Liver (tissue), 9 donors: ENCODE data around the gene VAPA. TPM values are rescaled to one million over a fixed set of nuclear protein-coding genes. Genes with fewer than 3 reads are reported as not detected.

Experiments
- DNase-seq: peaks from one replicate; pipeline ENCODE4 v3.0.0-alpha.2; 2017; ENCODE audit warnings: low spot score
- H3K27ac ChIP-seq, 2 donors: one replicate each; pipeline ENCODE4 v1.7.0; 2013; ENCODE audit warnings: inconsistent platforms in 2 of 2, low read length in 2 of 2, control low read depth in 1 of 2, low read depth in 1 of 2, mild to moderate bottlenecking in 1 of 2
- H3K27me3 ChIP-seq, 4 donors: one replicate each; pipeline versions ENCODE4 v1.6.1 to v1.7.0; 2013; ENCODE audit warnings: low read length in 3 of 4, inconsistent platforms in 1 of 4, mild to moderate bottlenecking in 1 of 4, moderate library complexity in 1 of 4; ENCODE audit not compliant: control insufficient read depth in 4 of 4, insufficient read depth in 4 of 4
- H3K36me3 ChIP-seq, 4 donors: one replicate each; pipeline versions ENCODE4 v1.6.1 to v1.7.0; 2013; ENCODE audit warnings: low read length in 3 of 4, mild to moderate bottlenecking in 3 of 4, low read depth in 1 of 4, moderate library complexity in 1 of 4; ENCODE audit not compliant: control insufficient read depth in 4 of 4, insufficient read depth in 3 of 4
- H3K4me1 ChIP-seq, 4 donors: one replicate each; pipeline versions ENCODE4 v1.6.1 to v1.7.0; 2013; ENCODE audit warnings: low read length in 3 of 4, mild to moderate bottlenecking in 3 of 4, moderate library complexity in 1 of 4; ENCODE audit not compliant: control insufficient read depth in 4 of 4, insufficient read depth in 4 of 4
- H3K4me3 ChIP-seq, 3 donors: one replicate each; pipeline versions ENCODE4 v1.6.1 to v1.7.0; 2013; ENCODE audit warnings: low read length in 3 of 3, control low read depth in 1 of 3, low read depth in 1 of 3, mild to moderate bottlenecking in 1 of 3
- H3K9ac ChIP-seq, 2 donors: one replicate each; pipeline ENCODE4 v1.7.0; 2013; ENCODE audit warnings: low read length in 2 of 2, mild to moderate bottlenecking in 2 of 2, moderate library complexity in 2 of 2, control low read depth in 1 of 2, low read depth in 1 of 2
- H3K9me3 ChIP-seq, 4 donors: one replicate each; pipeline versions ENCODE4 v1.6.1 to v1.7.0; 2013; ENCODE audit warnings: low read length in 3 of 4; ENCODE audit not compliant: control insufficient read depth in 4 of 4
- FOXA1 ChIP-seq: IDR thresholded peaks from 2 replicates; pipeline ENCODE4 v1.6.1; 2016; ENCODE audit warnings: antibody characterized with exemption
- FOXA2 ChIP-seq: IDR thresholded peaks from 2 replicates; pipeline ENCODE4 v1.6.1; 2016; ENCODE audit warnings: antibody characterized with exemption
- HNF4A ChIP-seq, 2 donors: conservative IDR thresholded peaks; 2 replicates each; pipeline ENCODE4 v1.6.1; 2016; ENCODE audit warnings: antibody characterized with exemption in 2 of 2, mild to moderate bottlenecking in 2 of 2
- HNF4G ChIP-seq: IDR thresholded peaks from 2 replicates; pipeline ENCODE4 v1.6.1; 2016; ENCODE audit warnings: antibody characterized with exemption
- JUND ChIP-seq, 2 donors: IDR thresholded peaks; 2 replicates each; pipeline ENCODE4 v1.6.1; 2016; ENCODE audit warnings: antibody characterized with exemption in 2 of 2
- RAD21 ChIP-seq, 2 donors: IDR thresholded peaks; 2 replicates each; pipeline ENCODE4 v1.6.1; 2016; ENCODE audit warnings: antibody characterized with exemption in 2 of 2, mild to moderate bottlenecking in 2 of 2
- SP1 ChIP-seq: IDR thresholded peaks from 2 replicates; pipeline ENCODE4 v1.6.1; 2018; ENCODE audit warnings: antibody characterized with exemption, mild to moderate bottlenecking
- TAF1 ChIP-seq: conservative IDR thresholded peaks from 2 replicates; pipeline ENCODE4 v1.6.1; 2016; ENCODE audit warnings: antibody characterized with exemption, mild to moderate bottlenecking
- WGBS: extraction: QIAGEN DNeasy Blood & Tissue Kit; methylation state at CpG from one replicate; pipeline ENCODE4 v1.1.7; 2013; 5-methylcytosine and 5-hydroxymethylcytosine counted together
- polyA plus RNA-seq, 2 donors: library from polyadenylated mRNA; stranded (reverse) in 1 of 2; unstranded in 1 of 2; fragments of 200-250 nt in 1 of 2; fragments of >200 nt in 1 of 2; fragmentation: Nextera tagmentation in 1 of 2; extraction: Ambion mirVana in 1 of 2; gene quantifications; one replicate each; pipeline versions ENCODE4 v1.2.1 to v1.2.3, GENCODE V29; 2013 to 2015
- total RNA-seq, 2 donors: library from RNA; depleted of rRNA; stranded (reverse); fragments of >200 nt; gene quantifications; one replicate each; pipeline ENCODE4 v1.2.3, GENCODE V29; 2014
- TF ChIP-seq, protein P1 (sequence below): IDR thresholded peaks from 2 replicates; pipeline ENCODE4 v1.6.1; 2016; ENCODE audit warnings: antibody characterized with exemption
- TF ChIP-seq, protein P2 (sequence below): IDR thresholded peaks from 2 replicates; pipeline ENCODE4 v1.6.1; 2016; ENCODE audit warnings: antibody characterized with exemption
- TF ChIP-seq, protein P3 (sequence below): IDR thresholded peaks from 2 replicates; pipeline ENCODE4 v1.6.1; 2016; ENCODE audit warnings: antibody characterized with exemption, mild to moderate bottlenecking
- TF ChIP-seq, protein P4 (sequence below): IDR thresholded peaks from 2 replicates; pipeline ENCODE4 v1.6.1; 2016; ENCODE audit warnings: antibody characterized with exemption
- TF ChIP-seq, protein P5 (sequence below): fragments of 150-350 bp; IDR thresholded peaks from 2 replicates; pipeline ENCODE4 v1.5.1; 2017; ENCODE audit warnings: improper control_type of control experiment, low read depth, low read length; ENCODE audit not compliant: missing input control
- donor health status: healthy.
- donor health status: healthy.
- donor health status: healthy.
- donor health status: healthy.
- donor health status: healthy.

The VAPA gene
- total and polyA plus RNA-seq, 4 donors = 80.7 to 114 (median 91.0) TPM

DNA sequence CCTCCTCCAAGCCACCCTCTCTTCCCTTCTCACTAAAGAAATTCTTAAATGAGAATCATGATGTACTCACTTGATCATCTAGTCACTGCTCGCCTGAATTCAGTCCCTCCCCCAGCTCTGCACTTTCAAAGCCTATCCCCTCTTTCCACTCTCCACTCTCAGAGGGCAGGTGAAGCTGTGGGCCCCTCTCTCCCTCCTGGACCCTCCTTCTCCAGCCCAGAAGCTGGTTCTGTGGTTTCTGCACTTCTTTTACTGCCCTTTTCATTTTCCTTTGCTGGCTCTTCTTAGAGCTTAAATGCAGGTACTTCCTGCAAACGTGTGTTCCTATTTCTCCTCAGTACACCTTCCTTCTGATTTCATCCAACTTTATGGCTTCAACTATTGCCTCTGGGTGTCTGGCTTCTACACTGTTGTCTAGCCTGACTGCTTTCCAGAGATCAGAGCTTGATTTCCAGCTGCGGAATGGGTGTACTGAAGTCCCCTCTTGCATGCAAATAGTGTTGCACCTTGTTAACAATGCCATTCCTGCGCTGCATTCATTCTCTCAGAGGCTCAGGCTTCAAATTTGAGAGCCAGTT, 43.3 kb upstream of the VAPA start:
- no peak overlapping the region for H3K27ac ChIP-seq
- 77% methylated on average over 4 of the region's 4 CpGs for WGBS

DNA sequence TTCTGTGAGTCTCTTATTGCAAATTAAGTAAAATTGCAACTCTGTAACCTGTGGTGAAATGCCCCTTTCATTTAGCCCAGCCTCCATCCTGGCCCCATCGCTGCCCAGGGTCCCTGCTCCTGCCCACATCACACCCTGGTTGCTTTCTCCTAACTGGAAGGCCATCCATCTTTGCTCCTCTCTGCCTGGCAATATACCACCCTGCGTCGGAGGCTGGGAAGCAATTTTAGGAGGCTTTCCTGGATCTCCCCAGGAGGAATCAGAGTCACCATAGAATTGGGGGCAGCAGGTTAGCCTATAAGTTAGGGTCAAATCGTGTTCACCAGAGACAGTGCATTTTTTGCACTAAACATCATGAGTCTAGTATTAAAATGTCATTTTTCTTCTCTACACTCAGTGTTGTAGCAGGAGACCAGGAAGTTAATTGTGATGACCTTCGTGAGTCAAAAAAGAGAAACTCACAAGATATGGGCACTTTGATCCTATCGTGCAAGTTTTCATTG, 42.5 kb upstream of the VAPA start:
- 84% methylated on average over 6 of the region's 6 CpGs for WGBS
- no peak overlapping the region for H3K27ac ChIP-seq
- TF ChIP-seq TAF1 = no peak
- TF ChIP-seq JUND (IDR thresholded peaks at IDR 0.05) = no peak
- TF ChIP-seq, protein P1, sequence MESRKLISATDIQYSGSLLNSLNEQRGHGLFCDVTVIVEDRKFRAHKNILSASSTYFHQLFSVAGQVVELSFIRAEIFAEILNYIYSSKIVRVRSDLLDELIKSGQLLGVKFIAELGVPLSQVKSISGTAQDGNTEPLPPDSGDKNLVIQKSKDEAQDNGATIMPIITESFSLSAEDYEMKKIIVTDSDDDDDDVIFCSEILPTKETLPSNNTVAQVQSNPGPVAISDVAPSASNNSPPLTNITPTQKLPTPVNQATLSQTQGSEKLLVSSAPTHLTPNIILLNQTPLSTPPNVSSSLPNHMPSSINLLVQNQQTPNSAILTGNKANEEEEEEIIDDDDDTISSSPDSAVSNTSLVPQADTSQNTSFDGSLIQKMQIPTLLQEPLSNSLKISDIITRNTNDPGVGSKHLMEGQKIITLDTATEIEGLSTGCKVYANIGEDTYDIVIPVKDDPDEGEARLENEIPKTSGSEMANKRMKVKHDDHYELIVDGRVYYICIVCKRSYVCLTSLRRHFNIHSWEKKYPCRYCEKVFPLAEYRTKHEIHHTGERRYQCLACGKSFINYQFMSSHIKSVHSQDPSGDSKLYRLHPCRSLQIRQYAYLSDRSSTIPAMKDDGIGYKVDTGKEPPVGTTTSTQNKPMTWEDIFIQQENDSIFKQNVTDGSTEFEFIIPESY = no peak
- TF ChIP-seq, protein P2, sequence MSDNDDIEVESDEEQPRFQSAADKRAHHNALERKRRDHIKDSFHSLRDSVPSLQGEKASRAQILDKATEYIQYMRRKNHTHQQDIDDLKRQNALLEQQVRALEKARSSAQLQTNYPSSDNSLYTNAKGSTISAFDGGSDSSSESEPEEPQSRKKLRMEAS = no peak
- TF ChIP-seq HNF4G = no peak
- no peak for TF ChIP-seq HNF4A (conservative IDR thresholded peaks at IDR 0.05)
- no peak for TF ChIP-seq FOXA2
- no peak for TF ChIP-seq FOXA1
- TF ChIP-seq, protein P3, sequence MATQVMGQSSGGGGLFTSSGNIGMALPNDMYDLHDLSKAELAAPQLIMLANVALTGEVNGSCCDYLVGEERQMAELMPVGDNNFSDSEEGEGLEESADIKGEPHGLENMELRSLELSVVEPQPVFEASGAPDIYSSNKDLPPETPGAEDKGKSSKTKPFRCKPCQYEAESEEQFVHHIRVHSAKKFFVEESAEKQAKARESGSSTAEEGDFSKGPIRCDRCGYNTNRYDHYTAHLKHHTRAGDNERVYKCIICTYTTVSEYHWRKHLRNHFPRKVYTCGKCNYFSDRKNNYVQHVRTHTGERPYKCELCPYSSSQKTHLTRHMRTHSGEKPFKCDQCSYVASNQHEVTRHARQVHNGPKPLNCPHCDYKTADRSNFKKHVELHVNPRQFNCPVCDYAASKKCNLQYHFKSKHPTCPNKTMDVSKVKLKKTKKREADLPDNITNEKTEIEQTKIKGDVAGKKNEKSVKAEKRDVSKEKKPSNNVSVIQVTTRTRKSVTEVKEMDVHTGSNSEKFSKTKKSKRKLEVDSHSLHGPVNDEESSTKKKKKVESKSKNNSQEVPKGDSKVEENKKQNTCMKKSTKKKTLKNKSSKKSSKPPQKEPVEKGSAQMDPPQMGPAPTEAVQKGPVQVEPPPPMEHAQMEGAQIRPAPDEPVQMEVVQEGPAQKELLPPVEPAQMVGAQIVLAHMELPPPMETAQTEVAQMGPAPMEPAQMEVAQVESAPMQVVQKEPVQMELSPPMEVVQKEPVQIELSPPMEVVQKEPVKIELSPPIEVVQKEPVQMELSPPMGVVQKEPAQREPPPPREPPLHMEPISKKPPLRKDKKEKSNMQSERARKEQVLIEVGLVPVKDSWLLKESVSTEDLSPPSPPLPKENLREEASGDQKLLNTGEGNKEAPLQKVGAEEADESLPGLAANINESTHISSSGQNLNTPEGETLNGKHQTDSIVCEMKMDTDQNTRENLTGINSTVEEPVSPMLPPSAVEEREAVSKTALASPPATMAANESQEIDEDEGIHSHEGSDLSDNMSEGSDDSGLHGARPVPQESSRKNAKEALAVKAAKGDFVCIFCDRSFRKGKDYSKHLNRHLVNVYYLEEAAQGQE = no peak
- TF ChIP-seq, protein P4, sequence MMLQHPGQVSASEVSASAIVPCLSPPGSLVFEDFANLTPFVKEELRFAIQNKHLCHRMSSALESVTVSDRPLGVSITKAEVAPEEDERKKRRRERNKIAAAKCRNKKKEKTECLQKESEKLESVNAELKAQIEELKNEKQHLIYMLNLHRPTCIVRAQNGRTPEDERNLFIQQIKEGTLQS = no peak
- TF ChIP-seq, protein P5, sequence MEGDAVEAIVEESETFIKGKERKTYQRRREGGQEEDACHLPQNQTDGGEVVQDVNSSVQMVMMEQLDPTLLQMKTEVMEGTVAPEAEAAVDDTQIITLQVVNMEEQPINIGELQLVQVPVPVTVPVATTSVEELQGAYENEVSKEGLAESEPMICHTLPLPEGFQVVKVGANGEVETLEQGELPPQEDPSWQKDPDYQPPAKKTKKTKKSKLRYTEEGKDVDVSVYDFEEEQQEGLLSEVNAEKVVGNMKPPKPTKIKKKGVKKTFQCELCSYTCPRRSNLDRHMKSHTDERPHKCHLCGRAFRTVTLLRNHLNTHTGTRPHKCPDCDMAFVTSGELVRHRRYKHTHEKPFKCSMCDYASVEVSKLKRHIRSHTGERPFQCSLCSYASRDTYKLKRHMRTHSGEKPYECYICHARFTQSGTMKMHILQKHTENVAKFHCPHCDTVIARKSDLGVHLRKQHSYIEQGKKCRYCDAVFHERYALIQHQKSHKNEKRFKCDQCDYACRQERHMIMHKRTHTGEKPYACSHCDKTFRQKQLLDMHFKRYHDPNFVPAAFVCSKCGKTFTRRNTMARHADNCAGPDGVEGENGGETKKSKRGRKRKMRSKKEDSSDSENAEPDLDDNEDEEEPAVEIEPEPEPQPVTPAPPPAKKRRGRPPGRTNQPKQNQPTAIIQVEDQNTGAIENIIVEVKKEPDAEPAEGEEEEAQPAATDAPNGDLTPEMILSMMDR = no peak
- TF ChIP-seq RAD21 (IDR thresholded peaks at IDR 0.05) = no peak

More for the DNA sequence above, 43.3 kb upstream of the VAPA start:
- no peak for DNase-seq
- H3K27me3 ChIP-seq = no peaks in the 10 kb centered on the region
- no peaks in the 10 kb centered on the region for H3K4me1 ChIP-seq
- peaks cover 0 to 3% (median 3%) of the 10 kb centered on the region in 4 donors for H3K9me3 ChIP-seq
- no peaks in the 10 kb centered on the region for H3K36me3 ChIP-seq
- no peak overlapping the region for H3K4me3 ChIP-seq
- TF ChIP-seq, protein P1 = no peak
- no peak for TF ChIP-seq TAF1
- TF ChIP-seq, protein P3 = no peak
- TF ChIP-seq FOXA2 = no peak
- TF ChIP-seq SP1 = no peak
- TF ChIP-seq FOXA1 = no peak
- TF ChIP-seq JUND (IDR thresholded peaks at IDR 0.05) = no peak
- TF ChIP-seq HNF4A (conservative IDR thresholded peaks at IDR 0.05) = no peak
- no peak overlapping the region for H3K9ac ChIP-seq

More for the DNA sequence above, 42.5 kb upstream of the VAPA start:
- Histone ChIP-seq H3K36me3 (no peaks in the 10 kb centered on the region), H3K9ac (no peak overlapping the region), H3K4me3 (no peak overlapping the region), H3K27me3 (no peaks in the 10 kb centered on the region), H3K4me1 (no peaks in the 10 kb centered on the region), H3K9me3 (peaks cover 0 to under 1% (median 0%) of the 10 kb centered on the region in 4 donors)
- no peak for DNase-seq
